CD4-positive, alpha-beta T cell (primary cell): Measurements from ENCODE around the gene G6PC1. TPM values are rescaled to one million over a fixed set of nuclear protein-coding genes. Genes with fewer than 3 reads are reported as not detected.
"Not testable (repeated sequence)": the region's sequence is repeated elsewhere in the genome, so short reads cannot be mapped to it uniquely, and the experiment has no call there.

Source experiments
- ATAC-seq: fragments of 200-7000 bp; cut with Tn5 transposase; one replicate; pipeline ENCODE4 v1.10.0; 2022; ENCODE audit warnings: mild to moderate bottlenecking; ENCODE audit not compliant: poor library complexity
- CTCF ChIA-PET: fragments of 350-600 bp; sonication (Branson Sonifier 250); formaldehyde crosslinking; loops from one replicate; lab custom pipeline; 2021; ENCODE audit warnings: antibody characterized with exemption, inconsistent platforms; lab: Charles Lee
- POLR2A ChIA-PET: fragments of 350-600 bp; sonication (Branson Sonifier 250); formaldehyde crosslinking; loops from one replicate; lab custom pipeline; 2021; ENCODE audit warnings: antibody characterized with exemption, inconsistent platforms; lab: Charles Lee
- DNase-seq, 14 experiments: peaks; one replicate each; pipeline ENCODE4 v3.0.0-alpha.2; 2013 to 2020; ENCODE audit warnings: mixed read lengths in 2 of 14
- H3K27ac ChIP-seq, 2 donors: one replicate each; pipeline versions ENCODE4 v1.5.1 to v1.7.0; 2013; ENCODE audit warnings: low read length in 2 of 2, low read depth in 1 of 2, mild to moderate bottlenecking in 1 of 2
- H3K27me3 ChIP-seq, 2 experiments: 1 replicate in 1 of 2; 2 replicates in 1 of 2; pipeline versions ENCODE4 v1.6.1 to v1.7.0; 2013; ENCODE audit warnings: low read length in 2 of 2, control low read depth in 1 of 2, mild to moderate bottlenecking in 1 of 2, moderate library complexity in 1 of 2; ENCODE audit not compliant: insufficient read depth in 2 of 2, control insufficient read depth in 1 of 2
- H3K36me3 ChIP-seq: one replicate; pipeline ENCODE4 v1.6.1; 2013; ENCODE audit warnings: low read length, control low read depth; ENCODE audit not compliant: insufficient read depth
- H3K4me1 ChIP-seq: one replicate; pipeline ENCODE4 v1.6.1; 2013; ENCODE audit warnings: low read length, control low read depth; ENCODE audit not compliant: insufficient read depth
- H3K4me3 ChIP-seq: one replicate; pipeline ENCODE4 v1.5.1; 2013; ENCODE audit warnings: mild to moderate bottlenecking, low read length, moderate library complexity
- H3K9me3 ChIP-seq, 2 experiments: 1 replicate in 1 of 2; 2 replicates in 1 of 2; pipeline versions ENCODE4 v1.6.1 to v1.7.0; 2013; ENCODE audit warnings: low read length in 2 of 2, mild to moderate bottlenecking in 2 of 2, control low read depth in 1 of 2, moderate library complexity in 1 of 2; ENCODE audit not compliant: control insufficient read depth in 1 of 2, insufficient read depth in 1 of 2
- H3K27ac Mint-ChIP-seq: one replicate; pipeline ENCODE4 v1.8.0; 2020; ENCODE audit warnings: mixed read lengths
- H3K27me3 Mint-ChIP-seq: one replicate; pipeline ENCODE4 v1.8.0; 2021; ENCODE audit warnings: mixed read lengths
- H3K36me3 Mint-ChIP-seq: one replicate; pipeline ENCODE4 v1.8.0; 2021; ENCODE audit warnings: low read depth, mixed read lengths
- H3K4me1 Mint-ChIP-seq: one replicate; pipeline ENCODE4 v1.8.0; 2021; ENCODE audit warnings: low read depth, mixed read lengths
- H3K4me3 Mint-ChIP-seq: one replicate; pipeline ENCODE4 v1.8.0; 2020; ENCODE audit warnings: mild to moderate bottlenecking, mixed read lengths
- H3K9me3 Mint-ChIP-seq: one replicate; pipeline ENCODE4 v1.8.0; 2020; ENCODE audit warnings: mixed read lengths
- CTCF ChIP-seq: fragments of 200-600 bp; IDR thresholded peaks from one replicate; pipeline ENCODE4 v1.8.0; 2022; ENCODE audit warnings: antibody characterized with exemption, mild to moderate bottlenecking
- intact Hi-C, 2 experiments: fragments of 100-400 bp; cut with DNase I in 1 of 2; cut with micrococcal nuclease in 1 of 2; formaldehyde crosslinking; loops; one replicate each; pipeline versions ENCODE4 v1.15.1 to v1.9.0; 2023 to 2025; cut with DNase I, micrococcal nuclease
- total RNA-seq, 174 experiments: library from RNA in 2 of 174; stranded (reverse) in 2 of 174; gene quantifications; one replicate each; pipeline ENCODE4 v1.2.3 and lab custom pipeline; 2021 to 2026

The G6PC1 gene
- total RNA-seq, 2 experiments from 2014 or later = not detected

- POLR2A ChIA-PET = no interaction called here
- intact Hi-C loops = no loop called here
- no peak for DNase-seq
- no peak for TF ChIP-seq CTCF
- no peaks in the 10 kb centered on the region for H3K36me3 Mint-ChIP-seq
- Histone ChIP-seq H3K36me3 (no peaks in the 10 kb centered on the region), H3K27me3 (no peaks in the 10 kb centered on the region), H3K4me1 (no peaks in the 10 kb centered on the region), H3K4me3 (no peak overlapping the region), H3K9me3 (no peaks in the 10 kb centered on the region), H3K27ac (no peak overlapping the region)
- no peaks in the 10 kb centered on the region for H3K9me3 Mint-ChIP-seq
- H3K27me3 Mint-ChIP-seq = peaks cover 23% of the 10 kb centered on the region
- no peaks in the 10 kb centered on the region for H3K4me1 Mint-ChIP-seq
- CTCF ChIA-PET = interaction anchor here (0.5 kb wide), 1 partner anchor 1312 kb away, joined by 3 read pairs; no protein-coding TSS in a partner anchor
- no peak overlapping the region for H3K4me3 Mint-ChIP-seq
- H3K27ac Mint-ChIP-seq = no peak overlapping the region
- no peak for ATAC-seq
Measured at GRCh38 chr17:42908872-42909700, 8.5 kb downstream of the G6PC1 start.

GRCh38 chr17:42913522-42913921 lies 12.9 kb downstream of the G6PC1 start:
- Histone ChIP-seq H3K27ac (no peak overlapping the region), H3K4me3 (no peak overlapping the region), H3K9me3 (no peaks in the 10 kb centered on the region), H3K36me3 (no peaks in the 10 kb centered on the region), H3K4me1 (no peaks in the 10 kb centered on the region), H3K27me3 (no peaks in the 10 kb centered on the region)
- CTCF ChIA-PET = no interaction called here
- DNase-seq = no peak
- Mint-ChIP-seq H3K27me3 (peaks cover 14% of the 10 kb centered on the region), H3K36me3 (no peaks in the 10 kb centered on the region), H3K4me3 (no peak overlapping the region), H3K27ac (no peak overlapping the region), H3K4me1 (no peaks in the 10 kb centered on the region), H3K9me3 (no peaks in the 10 kb centered on the region)
- ATAC-seq = no peak
- POLR2A ChIA-PET = no interaction called here
- no peak for TF ChIP-seq CTCF
- intact Hi-C loops = no loop called here

- H3K4me1 Mint-ChIP-seq = no peaks in the 10 kb centered on the region
- H3K4me3 ChIP-seq = no peak overlapping the region
- no peak overlapping the region for H3K27ac ChIP-seq
- no peaks in the 10 kb centered on the region for H3K36me3 Mint-ChIP-seq
- H3K27me3 Mint-ChIP-seq = peaks cover 14% of the 10 kb centered on the region
- H3K27me3 ChIP-seq = no peaks in the 10 kb centered on the region
- H3K4me1 ChIP-seq = no peaks in the 10 kb centered on the region
- no peak for ATAC-seq
- no peak for TF ChIP-seq CTCF
- intact Hi-C loops = no loop called here
- ChIA-PET CTCF (no interaction called here), POLR2A (no interaction called here)
- H3K36me3 ChIP-seq = no peaks in the 10 kb centered on the region
- no peak overlapping the region for H3K27ac Mint-ChIP-seq
- no peak overlapping the region for H3K4me3 Mint-ChIP-seq
- no peak for DNase-seq
- H3K9me3 ChIP-seq = no peaks in the 10 kb centered on the region
- no peaks in the 10 kb centered on the region for H3K9me3 Mint-ChIP-seq
Measured at GRCh38 chr17:42913981-42914617, 13.5 kb downstream of the G6PC1 start.

GRCh38 chr17:42915288-42915687 lies 14.7 kb downstream of the G6PC1 start:
- peaks cover 12% of the 10 kb centered on the region for H3K27me3 Mint-ChIP-seq
- intact Hi-C loops, H3K9me3 Mint-ChIP-seq, H3K4me1 Mint-ChIP-seq, H3K36me3 Mint-ChIP-seq, DNase-seq, H3K4me1 ChIP-seq, H3K9me3 ChIP-seq, H3K36me3 ChIP-seq, H3K27ac Mint-ChIP-seq, CTCF ChIA-PET, POLR2A ChIA-PET, H3K4me3 Mint-ChIP-seq, H3K4me3 ChIP-seq, ATAC-seq, H3K27me3 ChIP-seq, H3K27ac ChIP-seq: not testable (repeated sequence)
